HG03196 (cell line): ENCODE data around the gene PDE6G.
A peak's percentile ranks its signal among the peaks of the same experiment; 100 is the strongest.

Experiments used
- ATAC-seq: cut with Tn5 transposase; IDR thresholded peaks from one replicate; pipeline ENCODE4 v1.9.1; 2021; ENCODE audit not compliant: unreplicated experiment

PDE6G gene

GRCh38 chr17:81656118-81656743 is at the start of gene PDE6G:
PDE6G (minus strand) TSS chr17:81656542; CDS start chr17:81653305, 3,237 bp downstream.
- ATAC-seq, result no peak

DNA sequence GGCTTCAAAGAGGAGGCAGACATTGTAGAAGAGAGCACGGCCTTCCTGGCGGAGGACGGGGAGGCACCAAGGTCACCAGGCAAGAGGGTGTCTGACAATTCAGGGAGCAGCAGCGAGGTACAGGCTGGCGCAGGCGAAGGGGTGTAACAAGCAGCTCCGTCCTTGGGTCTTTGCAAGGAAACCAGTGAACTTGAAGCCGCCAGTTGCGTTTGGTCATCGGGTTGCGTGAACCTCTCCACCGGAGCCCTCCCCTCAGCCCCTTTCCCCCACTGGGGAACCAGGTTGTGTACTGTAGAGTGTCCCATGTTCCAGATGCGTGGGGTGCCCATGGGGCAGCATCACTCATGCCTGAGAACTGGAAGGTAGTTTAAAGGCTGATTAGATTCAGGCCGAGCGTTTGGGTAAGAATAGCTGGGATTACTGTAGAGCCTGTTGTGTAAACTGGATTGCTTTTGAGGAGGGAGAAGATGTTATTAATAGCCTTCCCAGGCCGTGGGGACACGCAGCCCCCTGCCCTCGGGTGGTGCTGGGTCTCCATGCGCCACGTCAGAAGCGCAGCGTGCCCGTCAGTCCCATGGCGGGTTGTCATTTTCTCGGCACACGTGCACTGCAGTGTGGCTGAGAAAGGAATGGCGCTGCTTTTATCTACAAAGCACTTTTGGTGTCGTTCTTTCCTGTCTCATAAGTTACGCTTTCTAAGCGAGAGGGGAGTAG is 49.3 kb upstream of the PDE6G start:
- ATAC-seq, result no peak

GRCh38 chr17:81703747-81704654 is 47.7 kb upstream of the PDE6G start:
- ATAC-seq, result peak; percentile 3

GRCh38 chr17:81702934-81703746 is 46.8 kb upstream of the PDE6G start, which contains the start of gene MRPL12:
MRPL12 (plus strand) TSS chr17:81703367; CDS start chr17:81703502, 135 bp downstream.
- peak; percentile 80 for ATAC-seq

DNA sequence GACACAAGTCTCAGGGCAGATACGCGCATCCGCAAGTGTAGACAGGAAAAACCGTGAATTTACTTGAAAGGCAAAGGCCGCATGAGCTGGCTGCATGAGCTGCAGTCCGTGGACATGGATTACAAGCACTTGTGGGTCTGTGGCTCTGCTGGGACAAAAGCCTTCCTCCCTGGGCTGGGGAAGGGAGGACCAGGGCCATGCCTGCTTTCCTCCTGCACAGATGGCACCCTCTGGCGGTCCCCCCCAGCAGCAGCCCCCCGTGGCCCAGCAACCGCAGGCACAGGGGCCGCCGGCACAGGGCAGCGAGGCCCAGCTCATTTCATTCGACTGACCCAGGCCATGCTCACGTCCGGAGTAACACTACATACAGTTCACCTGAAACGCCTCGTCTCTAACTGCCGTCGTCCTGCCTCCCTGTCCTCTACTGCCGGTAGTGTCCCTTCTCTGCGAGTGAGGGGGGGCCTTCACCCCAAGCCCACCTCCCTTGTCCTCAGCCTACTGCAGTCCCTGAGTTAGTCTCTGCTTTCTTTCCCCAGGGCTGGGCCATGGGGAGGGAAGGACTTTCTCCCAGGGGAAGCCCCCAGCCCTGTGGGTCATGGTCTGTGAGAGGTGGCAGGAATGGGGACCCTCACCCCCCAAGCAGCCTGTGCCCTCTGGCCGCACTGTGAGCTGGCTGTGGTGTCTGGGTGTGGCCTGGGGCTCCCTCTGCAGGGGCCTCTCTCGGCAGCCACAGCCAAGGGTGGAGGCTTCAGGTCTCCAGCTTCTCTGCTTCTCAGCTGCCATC is 45.1 kb upstream of the PDE6G start:
- ATAC-seq, result no peak

- ATAC-seq, result no peak
These were observed 44.3 kb upstream of the PDE6G start for GRCh38 chr17:81700353-81701287.

GRCh38 chr17:81697261-81698044 is 41.1 kb upstream of the PDE6G start:
- no peak for ATAC-seq

- ATAC-seq, result no peak
These were observed 40.0 kb upstream of the PDE6G start for GRCh38 chr17:81696218-81696941.

DNA sequence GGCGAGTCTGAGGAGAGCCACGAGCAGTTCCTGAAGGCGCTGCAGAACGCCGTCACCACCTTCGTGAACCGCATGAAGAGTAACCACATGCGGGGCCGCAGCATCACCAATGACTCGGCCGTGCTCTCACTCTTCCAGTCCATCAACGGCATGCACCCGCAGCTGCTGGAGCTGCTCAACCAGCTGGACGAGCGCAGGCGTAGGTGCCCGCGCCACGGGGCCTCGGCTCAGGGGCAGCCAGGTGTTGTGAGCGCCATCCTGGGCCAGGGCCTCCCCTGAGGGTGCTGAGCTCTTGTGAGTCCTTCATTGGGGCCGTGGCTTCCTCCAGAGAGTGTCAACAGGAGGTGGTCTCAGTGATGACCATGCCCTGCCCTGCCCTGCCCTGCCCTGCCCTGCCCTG is 39.5 kb upstream of the PDE6G start:
- no peak for ATAC-seq

DNA sequence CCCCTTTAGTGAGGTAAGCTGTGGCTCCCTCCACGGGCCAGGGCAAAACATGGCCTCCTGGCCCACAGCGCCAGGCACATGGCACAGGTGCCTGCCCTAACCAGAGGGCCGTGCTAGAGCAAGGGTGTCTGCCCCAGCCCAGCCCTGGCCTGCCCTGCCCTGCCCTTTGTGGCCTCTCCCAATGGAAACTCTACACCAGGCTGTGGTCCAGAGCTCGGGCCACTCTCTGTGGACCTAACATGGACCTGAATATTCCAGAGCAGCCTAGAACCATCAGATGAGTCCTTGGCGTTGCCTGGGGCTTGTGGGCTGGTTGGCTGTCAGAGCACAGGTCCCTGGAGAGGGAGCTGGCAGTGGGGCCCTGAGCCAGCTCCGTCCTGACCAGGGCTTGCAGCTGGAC is 38.9 kb upstream of the PDE6G start:
- no peak for ATAC-seq

DNA sequence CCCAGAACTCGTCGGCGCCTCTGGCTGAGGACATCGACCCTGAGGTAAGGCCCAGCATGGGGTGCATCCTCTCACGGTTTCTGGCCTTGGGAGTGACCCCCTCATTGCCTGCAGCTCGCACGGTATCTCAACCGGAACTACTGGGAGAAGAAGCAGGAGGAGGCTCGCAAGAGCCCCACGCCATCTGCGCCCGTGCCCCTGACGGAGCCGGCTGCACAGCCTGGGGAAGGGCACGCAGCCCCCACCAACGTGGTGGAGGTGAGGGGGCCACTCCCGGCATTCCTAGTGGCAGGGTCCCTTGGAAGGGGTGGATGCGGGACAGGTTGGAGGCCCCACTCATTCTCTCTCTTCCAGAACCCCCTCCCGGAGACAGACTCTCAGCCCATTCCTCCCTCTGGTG is 38.5 kb upstream of the PDE6G start:
- ATAC-seq, result no peak

DNA sequence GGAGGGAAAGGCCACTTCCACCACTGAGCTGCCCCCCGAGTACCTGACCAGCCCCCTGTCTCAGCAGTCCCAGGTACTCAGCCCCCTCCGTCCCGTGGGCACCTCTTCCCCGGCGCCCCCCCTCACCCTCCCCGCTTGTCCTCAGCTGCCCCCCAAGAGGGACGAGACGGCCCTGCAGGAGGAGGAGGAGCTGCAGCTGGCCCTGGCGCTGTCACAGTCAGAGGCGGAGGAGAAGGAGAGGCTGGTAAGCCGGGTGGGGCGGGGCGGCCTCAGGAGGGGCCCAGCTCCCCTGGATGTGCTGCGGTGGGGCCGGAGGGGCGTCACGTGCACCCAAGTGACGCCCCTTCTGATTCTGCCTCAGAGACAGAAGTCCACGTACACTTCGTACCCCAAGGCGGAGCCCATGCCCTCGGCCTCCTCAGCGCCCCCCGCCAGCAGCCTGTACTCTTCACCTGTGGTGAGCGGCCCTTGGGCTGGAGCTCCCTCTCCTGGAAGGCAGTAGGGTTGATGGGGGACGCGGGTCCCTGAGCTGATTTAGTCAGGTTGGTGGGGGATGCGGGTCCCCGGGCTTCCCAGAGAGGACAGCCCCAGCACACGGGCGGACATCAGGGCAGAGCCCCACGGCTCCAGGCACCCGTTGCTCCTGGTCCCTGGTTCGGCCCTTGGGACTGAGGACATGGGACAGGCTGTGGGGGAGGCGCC is 37.3 kb upstream of the PDE6G start:
- ATAC-seq, result no peak

- ATAC-seq, result no peak
These were observed 35.3 kb upstream of the PDE6G start for GRCh38 chr17:81691608-81692007.

- ATAC-seq, result no peak
These were observed 34.9 kb upstream of the PDE6G start for GRCh38 chr17:81691196-81691595.

DNA sequence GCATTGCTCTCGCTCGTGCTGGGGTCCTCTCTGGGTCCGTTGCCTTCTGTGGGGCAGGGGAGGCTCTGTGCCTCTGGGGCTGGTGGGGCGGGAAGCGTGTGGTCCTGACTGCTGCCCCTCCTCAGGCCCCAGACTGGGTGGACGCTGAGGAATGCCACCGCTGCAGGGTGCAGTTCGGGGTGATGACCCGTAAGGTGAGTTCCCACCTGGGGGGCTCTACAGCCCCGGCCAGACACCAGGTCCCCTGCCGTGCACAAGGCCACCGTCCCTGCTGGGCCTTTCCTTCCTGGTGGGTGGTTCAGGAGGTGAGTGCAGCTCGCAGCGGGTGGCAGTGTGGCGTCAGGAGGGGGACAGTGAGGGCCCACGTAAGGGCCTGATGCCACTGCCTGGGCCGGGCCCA is 34.2 kb upstream of the PDE6G start:
- ATAC-seq, result no peak

- no peak for ATAC-seq
These were observed 33.7 kb upstream of the PDE6G start for GRCh38 chr17:81690066-81690465.

DNA sequence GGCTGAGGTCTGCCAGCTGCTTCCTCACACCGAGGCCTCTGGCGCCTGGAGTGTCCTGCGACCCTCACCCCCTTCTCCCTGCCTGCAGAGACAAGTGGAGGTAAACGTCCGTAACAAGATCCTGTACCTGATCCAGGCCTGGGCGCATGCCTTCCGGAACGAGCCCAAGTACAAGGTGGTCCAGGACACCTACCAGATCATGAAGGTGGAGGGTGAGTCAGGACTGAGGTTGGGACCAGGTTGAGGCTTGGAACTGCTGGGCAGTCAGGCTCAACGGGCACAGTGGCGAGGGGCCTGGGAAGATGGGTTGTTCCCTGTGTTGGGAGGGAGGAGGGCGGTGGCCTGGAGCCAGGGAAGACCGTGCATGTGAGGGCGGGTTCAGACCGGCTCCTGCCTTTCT is 32.3 kb upstream of the PDE6G start:
- ATAC-seq, result no peak
